Gastroesophageal sphincter (tissue), 3 donors: ENCODE results near the gene SRPK3.

Source experiments
- CTCF ChIP-seq, 4 experiments: fragments of 200-600 bp in 2 of 4; fragments of 450-650 bp in 2 of 4; sonication (generic) in 1 of 4; IDR thresholded peaks; one replicate each; pipeline ENCODE4 v1.5.1; 2017 to 2019; ENCODE audit warnings: antibody characterized with exemption in 4 of 4, mild to moderate bottlenecking in 2 of 4, moderate library complexity in 2 of 4
- EP300 ChIP-seq: sonication (generic); formaldehyde crosslinking; IDR thresholded peaks from one replicate; pipeline ENCODE4 v1.6.1; 2017; ENCODE audit warnings: antibody characterized with exemption, mild to moderate bottlenecking
- POLR2AphosphoS5 ChIP-seq: sonication (generic); formaldehyde crosslinking; IDR thresholded peaks from one replicate; pipeline ENCODE4 v1.6.1; 2017; ENCODE audit warnings: antibody characterized with exemption

- TF ChIP-seq EP300 (no peak), POLR2AphosphoS5 (no peak), CTCF (IDR thresholded peaks at IDR 0.05) (no peak)
Measured at GRCh38 chrX:153829549-153829798, 48.6 kb downstream of the SRPK3 start.
